Fibroblast of mammary gland (primary cell): ENCODE data around the gene GBE1.

Experiments used
- DNase-seq: peaks from one replicate; pipeline ENCODE4 v3.0.0-alpha.2; 2010; ENCODE audit warnings: low read depth
- H3K4me3 ChIP-seq: 2 replicates; pipeline ENCODE4 v1.5.1; 2011; ENCODE audit warnings: low read depth, mild to moderate bottlenecking, low read length, moderate library complexity; ENCODE audit not compliant: control insufficient read depth
- CTCF ChIP-seq: conservative IDR thresholded peaks from 2 replicates; pipeline ENCODE4 v1.5.1; 2011; ENCODE audit warnings: low read depth, low read length, inconsistent platforms; ENCODE audit not compliant: control insufficient read depth, insufficient read depth

GBE1 gene

GRCh38 chr3:81650187-81650586 is 111.3 kb downstream of the GBE1 start:
- TF ChIP-seq CTCF, result no peak
- H3K4me3 ChIP-seq, result no peak overlapping the region
- no peak for DNase-seq

GRCh38 chr3:81645248-81645647 is 116.2 kb downstream of the GBE1 start:
- no peak overlapping the region for H3K4me3 ChIP-seq
- no peak for DNase-seq
- TF ChIP-seq CTCF, result no peak

- TF ChIP-seq CTCF, result peak; percentile 25
- H3K4me3 ChIP-seq, result no peak overlapping the region
- DNase-seq, result peak; percentile 36
These were observed 117.7 kb downstream of the GBE1 start for GRCh38 chr3:81643721-81644120.

GRCh38 chr3:81638480-81638879 is 123.0 kb downstream of the GBE1 start:
- no peak overlapping the region for H3K4me3 ChIP-seq
- TF ChIP-seq CTCF, result no peak
- no peak for DNase-seq

GRCh38 chr3:81632659-81633058 is 128.8 kb downstream of the GBE1 start:
- DNase-seq, result no peak
- H3K4me3 ChIP-seq, result no peak overlapping the region
- TF ChIP-seq CTCF, result no peak

GRCh38 chr3:81624756-81625155 is 136.7 kb downstream of the GBE1 start:
- no peak overlapping the region for H3K4me3 ChIP-seq
- TF ChIP-seq CTCF, result no peak
- DNase-seq, result no peak

GRCh38 chr3:81622395-81622794 is 139.1 kb downstream of the GBE1 start:
- TF ChIP-seq CTCF, result no peak
- H3K4me3 ChIP-seq, result no peak overlapping the region
- DNase-seq, result no peak
